GM12864 (cell line): Measurements from ENCODE around the gene SH3TC1.

Experiments
- DNase-seq: peaks from one replicate; pipeline ENCODE4 v3.0.0-alpha.2; 2011; ENCODE audit warnings: low read depth
- H3K4me3 ChIP-seq: 2 replicates; pipeline ENCODE4 v1.5.1; 2011; ENCODE audit warnings: mild to moderate bottlenecking, low read depth, low read length, control low read depth
- TF ChIP-seq, protein P1 (sequence below): IDR thresholded peaks from 2 replicates; pipeline ENCODE4 v1.5.1; 2011; ENCODE audit warnings: low read depth, mild to moderate bottlenecking, moderate library complexity, low read length, control low read depth, inconsistent platforms; ENCODE audit errors: missing control alignments

SH3TC1 gene

DNA sequence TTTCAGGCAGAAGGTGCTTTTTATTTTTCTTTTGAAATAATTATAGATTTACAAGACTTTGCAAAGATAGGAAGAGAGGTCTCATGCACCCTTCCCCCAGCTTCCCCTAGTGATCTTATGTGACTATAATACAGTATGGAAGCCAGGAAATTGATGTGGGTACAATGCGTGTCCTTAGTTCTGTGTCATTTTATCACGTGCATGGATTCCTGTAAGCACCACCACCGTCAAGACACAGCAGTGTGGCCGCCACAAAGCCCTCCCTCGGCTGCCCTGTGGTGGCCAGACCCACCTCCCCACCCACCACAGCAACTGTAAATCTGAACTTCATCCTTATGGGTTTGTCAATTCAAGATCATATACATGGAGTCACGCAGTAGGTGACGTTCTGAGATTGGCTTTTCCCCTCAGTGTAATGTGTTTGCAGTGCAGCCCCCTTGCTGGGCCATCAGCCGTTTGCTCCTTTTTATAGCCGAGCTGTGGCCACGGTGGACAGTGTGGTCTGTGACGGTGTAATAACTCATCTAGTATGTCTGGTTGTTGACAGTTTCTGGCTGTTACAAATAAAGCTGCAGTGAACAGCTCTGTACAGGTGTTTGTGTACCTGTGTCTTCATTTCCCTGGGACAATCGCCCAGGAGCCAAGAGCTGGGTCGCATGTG, 59.6 kb downstream of the SH3TC1 start:
- no peak overlapping the region for H3K4me3 ChIP-seq
- TF ChIP-seq, protein P1, sequence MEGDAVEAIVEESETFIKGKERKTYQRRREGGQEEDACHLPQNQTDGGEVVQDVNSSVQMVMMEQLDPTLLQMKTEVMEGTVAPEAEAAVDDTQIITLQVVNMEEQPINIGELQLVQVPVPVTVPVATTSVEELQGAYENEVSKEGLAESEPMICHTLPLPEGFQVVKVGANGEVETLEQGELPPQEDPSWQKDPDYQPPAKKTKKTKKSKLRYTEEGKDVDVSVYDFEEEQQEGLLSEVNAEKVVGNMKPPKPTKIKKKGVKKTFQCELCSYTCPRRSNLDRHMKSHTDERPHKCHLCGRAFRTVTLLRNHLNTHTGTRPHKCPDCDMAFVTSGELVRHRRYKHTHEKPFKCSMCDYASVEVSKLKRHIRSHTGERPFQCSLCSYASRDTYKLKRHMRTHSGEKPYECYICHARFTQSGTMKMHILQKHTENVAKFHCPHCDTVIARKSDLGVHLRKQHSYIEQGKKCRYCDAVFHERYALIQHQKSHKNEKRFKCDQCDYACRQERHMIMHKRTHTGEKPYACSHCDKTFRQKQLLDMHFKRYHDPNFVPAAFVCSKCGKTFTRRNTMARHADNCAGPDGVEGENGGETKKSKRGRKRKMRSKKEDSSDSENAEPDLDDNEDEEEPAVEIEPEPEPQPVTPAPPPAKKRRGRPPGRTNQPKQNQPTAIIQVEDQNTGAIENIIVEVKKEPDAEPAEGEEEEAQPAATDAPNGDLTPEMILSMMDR, result no peak
- no peak for DNase-seq

DNA sequence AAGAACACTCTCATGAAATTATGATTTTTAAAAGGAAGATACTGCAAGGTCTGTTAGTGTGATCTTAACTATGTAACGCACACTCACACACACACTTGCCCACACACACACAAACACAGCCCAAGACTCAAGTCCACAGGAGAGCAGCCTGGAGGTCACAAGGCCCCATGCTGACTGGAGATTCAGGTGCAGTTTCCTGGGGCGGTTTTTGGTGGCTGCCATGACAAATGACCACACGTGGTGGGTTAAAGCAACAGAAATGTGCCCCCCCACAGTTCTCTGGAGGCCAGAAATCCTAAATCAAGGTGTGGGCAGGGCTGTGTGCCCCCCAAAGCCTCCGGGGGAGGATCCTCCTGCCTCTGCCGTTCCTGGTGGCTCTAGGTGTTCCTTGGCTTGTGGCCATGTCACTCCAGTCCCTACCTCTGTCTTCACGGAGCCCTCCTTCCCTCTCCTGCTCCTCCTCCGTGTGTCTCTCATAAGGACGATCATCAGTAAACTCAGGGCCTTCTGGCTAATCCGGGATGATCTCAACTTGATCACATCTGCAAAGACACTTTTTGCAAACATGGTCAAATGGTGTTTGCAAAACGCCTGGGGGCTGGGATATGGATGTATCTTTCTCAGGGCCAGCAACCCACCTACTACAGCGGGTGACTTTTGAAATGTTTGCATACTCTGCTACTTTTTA, 60.8 kb downstream of the SH3TC1 start:
- no peak overlapping the region for H3K4me3 ChIP-seq
- TF ChIP-seq, protein P1, result no peak
- DNase-seq, result no peak

DNA sequence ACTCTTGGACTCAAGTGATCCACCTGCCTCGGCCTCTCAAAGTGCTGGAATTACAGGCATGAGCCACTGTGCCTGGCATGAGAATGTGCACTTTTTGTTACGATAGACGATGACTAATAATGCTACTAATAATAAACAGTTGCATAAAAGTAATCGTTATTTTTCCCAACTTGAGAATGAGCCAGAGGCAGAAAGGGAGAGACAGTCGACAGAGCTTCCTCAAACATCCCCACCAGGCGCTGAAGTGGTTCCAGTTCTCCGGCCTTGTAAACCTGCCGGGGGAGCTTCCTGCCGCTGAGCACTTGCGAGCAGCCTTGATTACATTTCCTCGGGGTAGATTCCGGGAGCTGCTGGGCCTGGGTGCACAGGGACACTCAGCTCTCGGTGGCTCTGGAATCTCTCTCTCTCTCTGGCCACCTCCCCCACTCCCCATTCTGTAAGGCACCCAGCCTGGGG, 61.6 kb downstream of the SH3TC1 start:
- no peak for DNase-seq
- TF ChIP-seq, protein P1, result no peak
- H3K4me3 ChIP-seq, result no peak overlapping the region

DNA sequence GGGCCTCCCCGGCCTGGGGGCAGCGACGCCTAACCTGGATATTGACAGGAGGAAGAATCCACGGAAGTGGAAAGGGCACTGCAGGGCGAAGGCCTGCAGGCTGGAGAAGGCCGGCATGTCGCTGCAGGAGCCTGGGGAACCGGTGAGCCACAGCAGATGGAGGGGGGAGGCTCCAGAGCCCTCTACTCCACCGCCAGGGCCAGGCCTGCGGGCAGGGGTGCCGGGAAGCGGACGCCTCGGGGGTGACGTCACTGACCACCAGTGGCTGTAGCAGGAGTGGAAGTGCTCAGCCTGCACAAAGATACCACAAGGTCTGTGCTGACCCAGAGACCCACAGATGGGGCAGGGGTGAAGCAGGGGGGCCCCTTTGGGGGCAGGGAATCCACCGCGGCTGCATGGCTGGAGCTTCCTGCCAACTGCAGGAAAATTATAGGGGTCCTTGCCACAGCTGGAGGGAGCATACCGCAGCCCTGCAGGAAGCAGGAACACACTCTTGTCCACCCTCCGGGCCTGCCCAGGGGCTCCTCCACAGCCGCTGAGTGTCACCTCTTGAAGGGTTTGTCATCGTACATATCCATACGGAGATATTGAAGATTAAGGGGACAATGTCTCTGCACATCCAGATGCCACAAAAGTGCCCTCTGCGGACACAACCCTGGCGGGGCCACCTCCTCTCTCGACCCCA, 62.9 kb downstream of the SH3TC1 start:
- H3K4me3 ChIP-seq, result no peak overlapping the region
- DNase-seq, result no peak
- TF ChIP-seq, protein P1, result no peak

DNA sequence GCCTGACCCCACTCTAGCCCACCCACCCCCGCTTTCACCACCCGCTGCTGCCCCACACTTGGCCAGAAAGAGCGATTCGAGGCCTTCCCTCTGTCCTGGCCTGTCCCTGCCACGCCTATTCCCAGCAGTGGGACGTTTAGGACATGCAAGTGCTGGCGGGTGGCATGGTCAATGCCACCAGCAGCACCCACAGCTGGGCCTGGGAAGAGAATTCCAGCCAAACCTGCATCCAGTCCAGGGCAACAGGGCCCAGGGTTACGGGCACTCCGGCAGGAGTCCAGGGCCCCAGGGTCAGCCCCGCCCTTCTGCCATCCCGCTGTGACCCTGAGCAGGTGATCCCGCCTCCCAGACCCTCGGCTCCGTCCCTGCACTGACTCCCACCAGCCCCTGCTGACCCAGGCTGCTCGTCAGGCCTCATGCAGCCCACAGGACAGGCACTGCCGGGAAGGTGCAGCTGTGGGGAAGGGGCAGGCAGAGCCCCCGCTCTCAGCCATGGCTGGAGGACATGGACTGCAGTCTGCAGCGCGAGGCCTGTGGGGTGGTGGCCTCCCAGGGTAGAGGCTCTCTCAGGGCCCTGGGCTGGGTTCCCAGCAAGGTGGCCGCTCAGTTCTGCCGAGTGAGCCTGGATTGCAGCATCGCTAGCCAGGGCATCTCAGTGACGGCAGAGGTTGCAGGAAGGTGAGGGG, 63.7 kb downstream of the SH3TC1 start:
- TF ChIP-seq, protein P1, result no peak
- H3K4me3 ChIP-seq, result no peak overlapping the region

DNA sequence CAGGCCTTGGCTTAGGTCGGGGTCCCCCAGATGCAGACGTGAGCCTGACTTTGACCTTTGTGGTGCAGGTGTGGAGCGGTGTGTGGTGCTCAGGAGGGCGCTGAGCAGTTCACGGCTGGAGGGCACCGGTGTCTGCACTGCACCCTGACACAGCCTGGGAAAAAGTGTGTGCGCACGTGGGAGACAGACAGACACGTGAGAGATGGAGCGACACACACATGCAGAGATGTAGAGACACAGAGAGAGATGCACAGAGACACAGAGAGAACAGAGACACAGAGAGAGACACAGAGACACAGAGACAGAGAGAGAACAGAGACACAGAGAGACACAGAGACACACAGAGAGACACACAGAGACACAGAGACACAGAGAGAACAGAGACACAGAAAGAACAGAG, 64.3 kb downstream of the SH3TC1 start:
- TF ChIP-seq, protein P1, result no peak
- H3K4me3 ChIP-seq, result no peak overlapping the region
- DNase-seq, result no peak

More for the DNA sequence above, 63.7 kb downstream of the SH3TC1 start:
- DNase-seq, result no peak
